ENCODE measurements around the gene ALK.
"Not testable (repeated sequence)": the region's sequence is repeated elsewhere in the genome, so short reads cannot be mapped to it uniquely, and the experiment has no call there.

Gene ALK

GRCh38 chr2:29839306-29839705 lies 82.1 kb downstream of the ALK start:
- Histone ChIP-seq H3K4me3 (ENCODE audit: low read depth, low read length) (no peak overlapping the region), H3K27ac (ENCODE audit: low read depth, low read length) (no peak overlapping the region), H3K4me1 (ENCODE audit: control insufficient read depth, insufficient read depth, low read length) (no peaks in the 10 kb centered on the region), H3K9me3 (ENCODE audit: control insufficient read depth, insufficient read depth, low read length) (no peaks in the 10 kb centered on the region), H3K27me3 (ENCODE audit: control insufficient read depth, insufficient read depth, low read length) (no peaks in the 10 kb centered on the region; the same call in 1 of the 2 replicates), H3K9ac (ENCODE audit: low read depth, low read length) (no peak overlapping the region), H3K36me3 (ENCODE audit: control insufficient read depth, insufficient read depth, low read length) (no peaks in the 10 kb centered on the region)

- Histone ChIP-seq H3K9ac (ENCODE audit: low read depth, low read length) (no peak overlapping the region), H3K27me3 (ENCODE audit: control insufficient read depth, insufficient read depth, low read length) (no peaks in the 10 kb centered on the region; the same call in 1 of the 2 replicates), H3K4me3 (ENCODE audit: low read depth, low read length) (no peak overlapping the region), H3K27ac (ENCODE audit: low read depth, low read length) (no peak overlapping the region), H3K9me3 (ENCODE audit: control insufficient read depth, insufficient read depth, low read length) (no peaks in the 10 kb centered on the region), H3K36me3 (ENCODE audit: control insufficient read depth, insufficient read depth, low read length) (no peaks in the 10 kb centered on the region), H3K4me1 (ENCODE audit: control insufficient read depth, insufficient read depth, low read length) (no peaks in the 10 kb centered on the region)
Measured at GRCh38 chr2:29837925-29838324, 83.5 kb downstream of the ALK start.

DNA sequence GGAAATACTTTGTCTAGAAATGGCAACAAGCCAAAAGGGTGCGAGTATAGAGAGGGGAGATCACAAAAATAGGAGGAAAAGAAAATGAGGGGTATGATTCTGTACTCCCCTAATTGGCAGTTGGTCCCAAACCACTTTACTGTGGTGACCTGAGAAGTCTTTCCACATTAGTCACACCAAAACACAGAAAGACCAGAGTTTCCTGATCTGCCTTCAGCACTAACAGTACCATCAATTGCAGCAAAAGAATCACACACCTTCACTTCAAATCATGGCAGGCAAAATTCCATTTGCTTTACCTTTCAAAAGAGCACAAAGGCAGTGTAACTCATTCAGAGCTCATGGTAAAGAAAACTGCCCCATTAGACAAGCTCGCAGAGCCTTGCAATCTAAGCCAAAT lies 86.8 kb downstream of the ALK start:
- Histone ChIP-seq H3K9me3 (ENCODE audit: control insufficient read depth, insufficient read depth, low read length) (no peaks in the 10 kb centered on the region), H3K4me1 (ENCODE audit: control insufficient read depth, insufficient read depth, low read length) (no peaks in the 10 kb centered on the region), H3K4me3 (ENCODE audit: low read depth, low read length) (no peak overlapping the region), H3K27ac (ENCODE audit: low read depth, low read length) (no peak overlapping the region), H3K9ac (ENCODE audit: low read depth, low read length) (no peak overlapping the region), H3K36me3 (ENCODE audit: control insufficient read depth, insufficient read depth, low read length) (no peaks in the 10 kb centered on the region), H3K27me3 (ENCODE audit: control insufficient read depth, insufficient read depth, low read length) (no peaks in the 10 kb centered on the region)

DNA sequence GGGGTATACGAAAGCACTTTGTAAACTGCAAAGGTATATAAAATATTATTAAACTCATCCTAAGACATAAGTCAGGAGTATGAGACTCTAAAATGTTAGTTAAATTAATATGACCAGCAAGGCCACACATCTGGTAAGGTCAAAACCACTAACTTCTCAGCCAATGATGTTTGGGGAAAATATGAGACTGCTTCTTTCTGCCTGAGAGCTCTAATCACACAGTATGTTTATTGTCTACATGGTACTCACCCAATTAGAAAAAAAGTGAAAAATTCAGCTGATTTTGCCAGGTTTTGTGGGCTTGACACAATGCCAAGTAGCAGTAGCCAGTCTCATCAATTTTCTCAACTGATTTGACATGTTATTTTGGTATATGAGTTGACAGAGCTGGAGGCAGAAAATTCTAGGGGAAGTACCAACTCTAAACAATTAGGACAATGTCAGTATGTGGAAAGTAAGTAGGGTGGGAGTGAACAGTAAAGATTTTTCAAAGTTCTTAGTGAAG lies 87.3 kb downstream of the ALK start:
- Histone ChIP-seq H3K9me3 (ENCODE audit: control insufficient read depth, insufficient read depth, low read length) (no peaks in the 10 kb centered on the region), H3K4me1 (ENCODE audit: control insufficient read depth, insufficient read depth, low read length) (no peaks in the 10 kb centered on the region), H3K27me3 (ENCODE audit: control insufficient read depth, insufficient read depth, low read length) (no peaks in the 10 kb centered on the region), H3K27ac (ENCODE audit: low read depth, low read length) (no peak overlapping the region), H3K4me3 (ENCODE audit: low read depth, low read length) (no peak overlapping the region), H3K9ac (ENCODE audit: low read depth, low read length) (no peak overlapping the region), H3K36me3 (ENCODE audit: control insufficient read depth, insufficient read depth, low read length) (no peaks in the 10 kb centered on the region)

DNA sequence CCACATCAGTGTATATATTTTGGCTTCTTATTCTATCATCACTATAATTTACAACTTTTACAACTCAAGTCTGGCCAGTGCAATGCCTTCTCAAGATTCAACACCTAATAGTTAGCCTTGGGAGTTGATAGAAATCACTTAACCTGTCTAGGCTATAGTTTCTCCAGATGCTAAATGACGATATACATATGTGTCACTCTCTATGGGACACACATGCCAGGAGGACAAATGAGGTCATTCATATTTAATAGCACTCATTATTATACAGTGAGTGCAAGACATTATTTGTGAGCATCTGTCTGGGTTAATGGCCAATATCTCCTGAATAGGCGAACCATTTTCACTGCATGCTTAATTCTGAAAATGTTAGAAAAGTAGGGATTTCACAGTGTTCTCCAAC lies 89.8 kb downstream of the ALK start:
- Histone ChIP-seq H3K4me3 (ENCODE audit: low read depth, low read length) (no peak overlapping the region), H3K27me3 (ENCODE audit: control insufficient read depth, insufficient read depth, low read length) (no peaks in the 10 kb centered on the region), H3K9me3 (ENCODE audit: control insufficient read depth, insufficient read depth, low read length) (no peaks in the 10 kb centered on the region), H3K27ac (ENCODE audit: low read depth, low read length) (no peak overlapping the region), H3K36me3 (ENCODE audit: control insufficient read depth, insufficient read depth, low read length) (no peaks in the 10 kb centered on the region), H3K9ac (ENCODE audit: low read depth, low read length) (no peak overlapping the region), H3K4me1 (ENCODE audit: control insufficient read depth, insufficient read depth, low read length) (no peaks in the 10 kb centered on the region)

DNA sequence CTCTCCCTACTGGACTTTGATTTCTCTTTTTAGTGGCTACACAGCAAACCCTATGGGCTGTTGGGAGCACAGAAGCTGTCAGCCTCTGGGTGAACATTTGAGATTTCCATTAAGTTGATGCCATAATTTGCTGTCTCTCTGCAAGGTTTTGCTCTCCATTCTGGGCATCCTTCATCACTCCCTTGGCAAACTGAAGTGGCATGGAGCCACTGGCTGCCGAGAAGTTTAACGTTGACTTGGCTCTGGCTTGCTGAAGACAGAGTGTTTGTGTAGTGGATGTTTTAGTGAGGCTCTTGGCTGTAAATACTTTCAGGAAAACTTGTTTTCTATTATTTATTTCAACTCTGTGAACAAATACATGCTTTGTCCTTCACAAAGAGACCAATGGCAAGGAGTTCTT lies 91.5 kb downstream of the ALK start:
- no peaks in the 10 kb centered on the region for H3K4me1 ChIP-seq (ENCODE audit: control insufficient read depth, insufficient read depth, low read length)
- no peak overlapping the region for H3K9ac ChIP-seq (ENCODE audit: low read depth, low read length)
- H3K9me3 ChIP-seq (ENCODE audit: control insufficient read depth, insufficient read depth, low read length) = no peaks in the 10 kb centered on the region; the same call in 1 of the 2 replicates
- H3K27ac ChIP-seq (ENCODE audit: low read depth, low read length) = no peak overlapping the region
- no peaks in the 10 kb centered on the region for H3K27me3 ChIP-seq (ENCODE audit: control insufficient read depth, insufficient read depth, low read length)
- H3K36me3 ChIP-seq (ENCODE audit: control insufficient read depth, insufficient read depth, low read length) = no peaks in the 10 kb centered on the region
- no peak overlapping the region for H3K4me3 ChIP-seq (ENCODE audit: low read depth, low read length)

GRCh38 chr2:29824145-29824544 lies 97.2 kb downstream of the ALK start:
- not testable (repeated sequence) for H3K27me3 ChIP-seq (ENCODE audit: control insufficient read depth, insufficient read depth, low read length); H3K36me3 ChIP-seq (ENCODE audit: control insufficient read depth, insufficient read depth, low read length); H3K9me3 ChIP-seq (ENCODE audit: control insufficient read depth, insufficient read depth, low read length); H3K4me1 ChIP-seq (ENCODE audit: control insufficient read depth, insufficient read depth, low read length); H3K9ac ChIP-seq (ENCODE audit: low read depth, low read length); H3K27ac ChIP-seq (ENCODE audit: low read depth, low read length); H3K4me3 ChIP-seq (ENCODE audit: low read depth, low read length)

DNA sequence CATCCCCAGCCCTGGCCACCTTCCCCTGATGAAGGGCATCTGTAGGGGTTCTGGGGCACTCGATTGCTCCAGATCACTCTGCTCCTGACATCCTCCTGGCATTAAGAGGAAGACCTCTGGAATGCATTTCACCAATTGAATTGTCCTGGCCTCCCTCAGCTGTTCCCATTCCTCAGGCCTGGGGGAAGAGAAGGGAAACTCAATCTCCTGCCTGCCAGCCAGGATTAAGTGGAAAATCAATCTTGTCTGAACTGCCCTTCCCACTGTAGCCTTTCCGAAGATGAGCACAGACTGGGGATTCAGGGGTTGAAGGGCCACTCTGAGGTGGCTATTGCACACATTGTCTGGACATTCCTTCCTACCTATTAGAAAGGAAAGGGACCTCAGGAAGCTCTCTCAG lies 99.8 kb downstream of the ALK start:
- Histone ChIP-seq H3K9me3 (ENCODE audit: control insufficient read depth, insufficient read depth, low read length) (peaks cover 5% of the 10 kb centered on the region; the same call in 1 of the 2 replicates), H3K27ac (ENCODE audit: low read depth, low read length) (no peak overlapping the region)

DNA sequence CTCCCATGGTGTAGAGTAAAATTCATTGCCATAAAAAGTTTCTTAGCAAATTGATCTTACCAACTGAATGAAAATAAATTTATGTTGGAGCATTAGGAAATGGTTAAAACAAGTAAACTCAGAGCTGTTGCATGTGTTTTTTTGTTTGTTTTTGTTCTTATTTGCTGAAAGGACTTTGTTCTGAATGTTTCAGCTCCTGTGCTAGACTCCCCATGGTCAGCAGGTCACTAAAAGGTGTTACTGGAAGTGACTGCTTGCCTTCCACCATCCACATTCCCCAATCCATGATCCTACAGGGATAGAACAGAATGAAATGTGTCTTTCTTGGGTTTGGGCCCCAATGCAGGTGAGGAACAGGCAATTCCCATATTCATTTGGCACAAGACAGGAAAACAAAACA lies 101.8 kb downstream of the ALK start:
- Histone ChIP-seq H3K27ac (ENCODE audit: low read depth, low read length) (no peak overlapping the region), H3K9me3 (ENCODE audit: control insufficient read depth, insufficient read depth, low read length) (0 out of 2 replicates have a peak, but pooled peaks cover 5% of the 10 kb centered on the region), H3K4me3 (ENCODE audit: low read depth, low read length) (no peak overlapping the region), H3K4me1 (ENCODE audit: control insufficient read depth, insufficient read depth, low read length) (0 out of 2 replicates have a peak, but pooled peaks cover 4% of the 10 kb centered on the region), H3K9ac (ENCODE audit: low read depth, low read length) (no peak overlapping the region), H3K36me3 (ENCODE audit: control insufficient read depth, insufficient read depth, low read length) (no peaks in the 10 kb centered on the region), H3K27me3 (ENCODE audit: control insufficient read depth, insufficient read depth, low read length) (no peaks in the 10 kb centered on the region)

More for the DNA sequence above, 99.8 kb downstream of the ALK start:
- Histone ChIP-seq H3K9ac (ENCODE audit: low read depth, low read length) (no peak overlapping the region), H3K27me3 (ENCODE audit: control insufficient read depth, insufficient read depth, low read length) (no peaks in the 10 kb centered on the region), H3K36me3 (ENCODE audit: control insufficient read depth, insufficient read depth, low read length) (no peaks in the 10 kb centered on the region), H3K4me1 (ENCODE audit: control insufficient read depth, insufficient read depth, low read length) (0 out of 2 replicates have a peak, but pooled peaks cover 4% of the 10 kb centered on the region), H3K4me3 (ENCODE audit: low read depth, low read length) (no peak overlapping the region)

- H3K36me3 ChIP-seq (ENCODE audit: control insufficient read depth, insufficient read depth, low read length) = no peaks in the 10 kb centered on the region
- no peaks in the 10 kb centered on the region for H3K27me3 ChIP-seq (ENCODE audit: control insufficient read depth, insufficient read depth, low read length)
- H3K9ac ChIP-seq (ENCODE audit: low read depth, low read length) = no peak overlapping the region
- no peak overlapping the region for H3K4me3 ChIP-seq (ENCODE audit: low read depth, low read length)
- 0 out of 2 replicates have a peak, but pooled peaks cover 4% of the 10 kb centered on the region for H3K4me1 ChIP-seq (ENCODE audit: control insufficient read depth, insufficient read depth, low read length)
- 0 out of 2 replicates have a peak, but pooled peaks cover 5% of the 10 kb centered on the region for H3K9me3 ChIP-seq (ENCODE audit: control insufficient read depth, insufficient read depth, low read length)
- H3K27ac ChIP-seq (ENCODE audit: low read depth, low read length) = no peak overlapping the region
Measured at GRCh38 chr2:29817801-29818680, 103.3 kb downstream of the ALK start.

GRCh38 chr2:29817299-29817698 lies 104.1 kb downstream of the ALK start:
- Histone ChIP-seq H3K4me1 (ENCODE audit: control insufficient read depth, insufficient read depth, low read length) (0 out of 2 replicates have a peak, but pooled peaks cover 4% of the 10 kb centered on the region), H3K4me3 (ENCODE audit: low read depth, low read length) (no peak overlapping the region), H3K27ac (ENCODE audit: low read depth, low read length) (no peak overlapping the region), H3K36me3 (ENCODE audit: control insufficient read depth, insufficient read depth, low read length) (no peaks in the 10 kb centered on the region), H3K27me3 (ENCODE audit: control insufficient read depth, insufficient read depth, low read length) (no peaks in the 10 kb centered on the region), H3K9ac (ENCODE audit: low read depth, low read length) (no peak overlapping the region), H3K9me3 (ENCODE audit: control insufficient read depth, insufficient read depth, low read length) (no peaks in the 10 kb centered on the region)

Measured in HUES48 (cell line).